ENCODE measurements around the gene CAD.
A peak's percentile ranks its signal among the peaks of the same experiment; 100 is the strongest.

CAD gene

GRCh38 chr2:27199241-27199640 is 17.9 kb upstream of the CAD start:
- no peak for DNase-seq

DNA sequence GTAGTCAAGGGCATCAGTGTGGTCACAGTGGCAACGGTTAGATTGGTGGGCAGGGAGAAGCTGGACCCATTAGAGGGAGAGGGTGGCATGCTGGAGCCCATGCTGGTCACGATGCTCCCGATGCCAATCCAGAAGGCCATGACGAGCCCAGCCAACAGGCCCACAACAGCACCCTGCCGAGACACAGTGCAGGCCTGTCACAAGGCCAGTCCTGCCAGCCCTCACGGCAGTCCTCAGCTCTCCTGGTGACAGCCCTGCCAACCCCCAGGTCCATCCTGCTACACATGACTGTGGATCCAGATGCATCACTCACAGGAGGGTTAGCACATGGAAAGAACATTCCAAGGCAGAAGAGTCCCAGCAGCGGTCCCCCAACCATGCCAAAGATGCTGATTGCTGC is 15.5 kb upstream of the CAD start:
- DNase-seq: no peak

DNA sequence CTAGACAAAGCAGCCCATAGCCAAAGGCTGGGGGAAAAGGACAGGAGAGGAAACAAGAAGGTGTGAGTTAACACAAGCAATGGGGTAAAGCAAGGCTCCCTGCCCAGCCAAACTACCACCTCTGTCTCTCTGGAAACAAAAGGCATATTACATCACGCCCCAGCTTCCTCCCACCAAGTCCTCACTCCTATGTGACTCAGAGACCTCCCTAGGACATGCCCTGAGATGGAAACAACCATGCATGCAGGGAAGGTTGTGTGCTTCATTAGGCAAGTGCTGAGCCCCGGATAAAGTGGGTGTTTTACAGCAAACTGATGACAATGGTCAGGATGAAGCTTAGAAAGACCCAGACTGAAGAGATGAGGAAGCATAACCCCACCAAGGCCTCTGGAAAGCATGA is 14.3 kb upstream of the CAD start:
- DNase-seq: peak; percentile 70

- DNase-seq: no peak
Observed at GRCh38 chr2:27203741-27204140, 13.4 kb upstream of the CAD start.

GRCh38 chr2:27204566-27204965 is 12.6 kb upstream of the CAD start:
- no peak for DNase-seq

GRCh38 chr2:27205206-27205605 is 12.0 kb upstream of the CAD start:
- no peak for DNase-seq

DNA sequence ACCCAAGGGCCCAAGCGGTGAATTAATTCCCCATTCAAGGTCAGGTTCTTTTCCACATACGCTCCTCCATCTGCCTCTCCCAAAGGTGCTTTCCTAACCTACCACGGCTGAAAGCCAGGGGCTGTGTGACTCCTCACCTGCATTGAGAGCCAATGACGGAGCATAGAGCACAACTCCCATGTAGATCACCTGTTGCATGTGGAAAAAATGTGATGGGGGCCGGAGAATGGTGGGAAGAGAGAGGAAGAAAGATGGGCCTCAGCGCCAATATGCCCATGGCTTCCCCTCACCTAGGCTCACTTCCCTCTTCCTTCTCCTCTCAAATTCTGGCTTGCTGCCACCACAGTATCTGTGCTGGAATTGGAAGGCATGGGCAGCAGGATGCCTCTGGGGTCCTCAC is 10.8 kb upstream of the CAD start:
- no peak for DNase-seq

DNA sequence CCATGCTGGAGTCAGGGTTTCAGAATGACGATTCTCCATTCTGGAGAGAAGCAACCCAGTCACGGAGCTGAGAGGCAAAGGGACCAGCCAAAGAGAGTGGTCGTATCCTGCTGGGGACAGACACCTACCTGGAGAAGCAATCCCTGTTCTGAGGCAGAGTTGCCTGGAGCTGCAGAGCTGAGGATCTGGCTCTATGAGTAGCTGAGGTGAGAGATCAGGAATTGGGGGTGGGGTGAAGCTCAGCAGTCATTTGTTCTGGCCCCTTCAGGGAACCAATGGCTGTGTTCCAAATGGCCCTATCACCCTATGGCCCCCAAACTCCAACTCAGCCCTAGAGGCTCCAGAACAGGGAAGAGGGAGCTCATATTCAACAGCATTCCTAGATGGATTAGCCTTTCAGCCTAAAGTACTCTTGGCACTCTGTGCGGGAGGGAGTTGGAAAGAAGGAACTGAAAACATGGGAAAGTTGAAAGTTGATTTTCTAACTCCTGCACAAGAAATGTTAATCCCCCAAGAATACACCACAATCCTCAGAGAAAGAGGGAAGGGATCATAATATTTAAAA is 8.6 kb upstream of the CAD start:
- DNase-seq: no peak

DNA sequence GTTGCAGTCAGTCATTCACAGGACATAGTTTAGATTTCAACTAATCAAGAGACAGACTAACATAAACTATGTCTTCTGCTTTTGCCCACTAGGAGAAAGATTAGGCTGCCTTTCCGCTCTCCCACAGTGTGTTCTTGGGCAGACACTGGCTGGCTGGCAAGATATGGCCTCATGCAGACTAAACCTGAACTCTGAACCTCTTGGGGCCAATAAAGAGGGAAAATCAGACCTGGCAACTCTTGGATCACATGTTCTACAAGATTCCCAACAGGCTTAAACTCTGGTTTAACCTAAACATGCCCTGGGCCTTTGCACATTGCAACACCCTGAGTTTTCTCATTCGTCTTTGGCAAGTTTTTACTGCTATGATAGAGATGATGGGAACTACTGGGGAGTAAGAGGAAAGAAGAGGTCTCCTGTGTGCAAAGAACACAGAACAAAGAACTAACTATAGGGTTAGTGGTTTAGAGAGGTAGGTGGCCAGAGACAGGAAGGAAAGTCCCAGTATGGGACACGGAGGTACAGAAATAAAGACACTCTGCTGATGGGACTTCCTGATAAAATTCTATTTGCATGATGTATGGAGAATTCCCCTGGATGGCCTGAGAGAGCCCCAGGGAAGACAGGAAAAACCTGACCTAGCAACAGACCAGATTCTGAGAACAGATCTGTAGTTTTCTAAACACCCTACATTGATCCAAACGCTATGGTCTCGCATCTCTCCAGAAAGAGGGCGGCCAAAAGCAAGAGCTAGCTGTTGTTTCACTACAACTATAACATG is 7.4 kb upstream of the CAD start:
- DNase-seq: no peak

DNA sequence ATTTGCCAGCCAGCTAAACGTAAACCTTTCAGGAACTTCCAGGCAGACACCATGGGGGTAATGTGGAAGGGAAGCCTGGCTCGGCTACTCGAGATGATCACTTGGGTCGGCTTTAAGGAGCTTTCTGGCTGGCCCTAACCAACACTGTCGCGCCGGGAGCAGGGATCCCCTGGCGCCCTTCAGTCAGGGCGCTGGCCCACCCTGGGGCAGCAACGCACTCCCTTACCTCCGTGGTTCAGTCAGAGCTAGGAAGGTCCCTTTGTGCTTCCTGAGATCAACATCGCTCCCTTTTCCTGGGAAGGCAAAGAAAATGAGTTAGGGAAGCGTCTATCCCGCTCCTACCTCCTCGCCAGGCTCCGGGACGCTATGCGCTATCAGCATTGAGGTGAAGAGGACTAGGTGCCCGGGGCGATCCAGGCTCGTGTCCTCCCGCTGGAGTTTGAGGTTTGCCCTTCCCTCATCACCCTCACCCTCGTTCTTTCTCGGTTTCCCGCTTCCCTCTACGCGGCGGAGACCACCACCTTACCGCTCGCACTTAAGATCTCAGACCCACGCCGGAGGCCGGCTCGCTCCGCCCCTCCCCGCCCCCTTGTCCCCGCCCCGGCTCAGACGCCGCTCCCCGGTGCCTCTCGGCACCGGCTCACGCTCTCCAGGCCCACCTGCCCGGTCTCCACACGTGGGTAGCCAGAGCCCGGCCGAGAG is 5.8 kb upstream of the CAD start:
- no peak for DNase-seq

- peak; percentile 77 for DNase-seq
Observed at GRCh38 chr2:27211943-27212625, 5.1 kb upstream of the CAD start, which contains the start of the genes ATRAID and SLC5A6. ATRAID (plus strand) TSS chr2:27212041; CDS start chr2:27212369, 328 bp downstream. SLC5A6 (minus strand) TSS chr2:27212268; CDS start chr2:27207650, 4,618 bp downstream.

GRCh38 chr2:27212626-27213471 is 4.3 kb upstream of the CAD start:
- DNase-seq: peak; percentile 47

- DNase-seq: peak; percentile 14
Observed at GRCh38 chr2:27214941-27215340, 2.2 kb upstream of the CAD start.

DNA sequence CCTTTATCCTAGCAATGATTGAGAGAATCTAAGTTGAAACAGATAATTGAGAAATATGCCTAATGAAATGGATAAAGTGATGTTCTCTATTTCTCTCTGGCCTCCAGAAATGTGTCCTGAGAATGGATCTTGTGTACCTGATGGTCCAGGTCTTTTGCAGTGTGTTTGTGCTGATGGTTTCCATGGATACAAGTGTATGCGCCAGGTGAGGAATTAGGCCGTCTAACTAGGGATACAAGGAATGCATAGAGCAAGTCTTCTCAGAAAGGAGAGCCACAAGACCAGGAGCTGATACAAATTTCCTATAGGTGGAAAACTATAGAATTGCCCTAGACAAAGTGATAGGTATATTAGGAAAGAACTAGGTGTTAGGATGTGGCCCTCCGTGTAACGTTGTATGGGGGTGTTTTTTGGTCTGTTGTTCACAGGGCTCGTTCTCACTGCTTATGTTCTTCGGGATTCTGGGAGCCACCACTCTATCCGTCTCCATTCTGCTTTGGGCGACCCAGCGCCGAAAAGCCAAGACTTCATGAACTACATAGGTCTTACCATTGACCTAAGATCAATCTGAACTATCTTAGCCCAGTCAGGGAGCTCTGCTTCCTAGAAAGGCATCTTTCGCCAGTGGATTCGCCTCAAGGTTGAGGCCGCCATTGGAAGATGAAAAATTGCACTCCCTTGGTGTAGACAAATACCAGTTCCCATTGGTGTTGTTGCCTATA is 592 bp upstream of the CAD start:
- no peak for DNase-seq

DNA sequence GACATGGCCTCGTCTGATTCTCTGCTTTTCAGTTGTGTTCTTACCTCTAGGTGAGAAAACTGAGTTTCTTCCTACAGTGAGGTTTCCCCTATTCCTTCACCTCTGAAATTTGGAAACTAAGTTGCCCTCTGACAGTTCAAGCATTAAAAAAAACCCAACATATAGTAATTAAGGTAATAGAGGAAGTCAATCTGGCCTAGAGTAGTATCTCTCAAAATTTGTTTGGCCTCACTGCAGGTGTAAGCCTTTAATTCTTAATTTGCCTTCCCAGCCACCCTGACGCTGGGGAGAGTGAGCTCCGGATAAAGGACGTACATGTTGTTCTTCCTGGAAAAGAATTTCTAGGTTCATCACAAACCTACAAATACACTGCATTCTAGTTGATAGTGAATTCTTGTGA is 1.4 kb downstream of the CAD start:
- no peak for DNase-seq

- peak; percentile 7 for DNase-seq
Observed at GRCh38 chr2:27219091-27219490, 1.9 kb downstream of the CAD start.

GRCh38 chr2:27220091-27220490 is 2.9 kb downstream of the CAD start:
- DNase-seq: no peak

GRCh38 chr2:27221166-27221565 is 4.0 kb downstream of the CAD start:
- DNase-seq: no peak

- no peak for DNase-seq
Observed at GRCh38 chr2:27222407-27222806, 5.2 kb downstream of the CAD start.

GRCh38 chr2:27223416-27223815 is 6.2 kb downstream of the CAD start:
- DNase-seq: no peak

GRCh38 chr2:27225526-27225925 is 8.4 kb downstream of the CAD start:
- no peak for DNase-seq

- no peak for DNase-seq
Observed at GRCh38 chr2:27227501-27227900, 10.3 kb downstream of the CAD start.

Data from MV-4-11 (cell line).